GM19238 (cell line): Measurements from ENCODE around the gene SERTAD2.

Experiments
- DNase-seq: peaks from one replicate; pipeline ENCODE4 v3.0.0; 2011; ENCODE audit warnings: low spot score; ENCODE audit not compliant: insufficient read length

Gene SERTAD2

DNA sequence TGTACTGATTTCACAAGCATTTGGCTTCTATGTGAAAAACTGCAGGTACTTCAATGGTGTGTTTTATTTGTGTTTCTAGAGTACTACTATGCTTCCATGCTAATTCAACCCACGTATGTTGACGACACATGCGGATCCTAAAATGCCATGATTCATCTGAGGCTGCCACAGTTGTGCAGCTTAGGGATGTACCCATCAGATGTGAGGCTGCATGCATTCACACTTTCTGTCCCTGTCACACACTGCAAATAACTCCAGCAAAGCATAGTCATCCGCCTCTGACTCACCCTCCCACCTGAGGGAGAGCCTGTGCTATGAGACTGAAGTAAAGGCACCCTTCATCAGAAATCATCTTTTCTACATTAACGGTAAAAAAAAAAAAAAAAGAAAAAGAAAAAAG, 22.1 kb upstream of the SERTAD2 start:
- DNase-seq, result no peak

DNA sequence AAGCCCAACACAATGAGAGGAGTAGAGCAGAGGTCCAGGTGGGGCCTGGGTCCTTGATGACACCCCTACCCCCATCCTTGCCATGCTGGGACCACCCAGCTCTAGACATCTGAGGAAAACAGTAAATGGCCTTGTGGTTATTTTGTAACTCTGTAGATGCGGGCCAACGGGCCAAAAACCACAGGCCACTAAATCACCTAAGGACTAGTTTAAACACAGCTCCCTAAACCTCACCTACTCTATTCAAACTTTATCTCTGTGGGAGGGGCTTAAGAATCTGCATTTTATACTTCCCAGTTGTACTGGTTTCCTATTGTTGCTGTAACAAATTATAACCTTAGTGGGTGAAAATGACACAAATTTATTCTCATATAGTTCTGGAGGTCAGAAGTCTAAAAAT, 19.0 kb upstream of the SERTAD2 start:
- no peak for DNase-seq

DNA sequence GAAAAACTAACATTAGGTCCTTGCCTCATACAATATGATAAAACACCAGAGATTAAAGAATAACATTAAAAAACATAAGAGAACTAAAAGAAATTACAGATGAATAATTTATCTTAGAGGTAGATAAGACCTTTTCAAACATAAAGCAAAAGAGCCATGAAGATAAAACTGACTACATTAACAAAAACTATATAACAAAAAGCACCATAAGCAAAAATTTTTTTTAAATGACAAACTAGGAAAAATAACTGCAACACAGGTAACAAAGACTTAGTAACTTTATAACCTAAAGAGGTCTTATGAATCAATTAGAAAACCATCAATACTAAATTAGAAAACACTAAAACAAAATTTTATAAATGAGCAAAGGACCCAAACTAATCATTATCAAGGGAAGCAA, 16.3 kb upstream of the SERTAD2 start:
- DNase-seq, result no peak

DNA sequence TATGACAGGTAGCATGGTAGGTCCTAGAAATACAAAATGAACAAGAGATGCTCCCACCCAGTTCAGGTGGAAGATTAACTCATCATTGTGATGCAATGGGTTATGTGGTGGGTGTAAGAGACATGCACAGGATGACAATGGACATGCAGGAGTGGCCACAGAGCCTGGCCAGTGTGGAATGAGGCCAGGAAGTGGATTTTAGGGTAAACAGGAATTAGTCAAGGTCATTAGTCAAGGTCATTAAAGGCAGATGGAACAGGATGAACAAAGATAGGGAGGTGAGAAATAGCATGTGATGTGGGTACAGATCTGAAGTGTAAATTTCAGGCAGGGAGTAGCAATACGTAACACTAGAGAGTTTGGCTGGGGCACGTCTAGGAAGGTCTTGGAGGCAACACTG, 15.6 kb upstream of the SERTAD2 start:
- no peak for DNase-seq

DNA sequence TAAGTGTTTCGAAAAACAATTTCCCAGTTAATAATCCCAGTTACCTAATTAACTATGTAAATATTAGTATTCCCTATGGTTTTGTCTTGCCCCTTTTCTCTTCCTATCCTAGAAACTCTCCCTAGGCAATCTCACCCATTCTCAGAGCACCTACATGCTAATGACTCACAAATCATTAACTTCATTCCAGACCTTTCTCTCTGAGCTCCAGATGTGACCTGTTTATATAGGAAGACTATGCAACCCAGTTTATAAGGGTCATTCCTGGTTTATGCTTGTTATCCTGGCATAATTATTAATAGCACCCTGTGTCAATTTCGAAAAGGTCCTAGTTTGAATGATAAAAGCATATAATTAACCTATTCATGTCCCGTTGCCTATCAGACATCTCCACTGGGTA, 14.8 kb upstream of the SERTAD2 start:
- DNase-seq, result no peak

GRCh38 chr2:64667535-64667934, 13.8 kb upstream of the SERTAD2 start:
- no peak for DNase-seq

- DNase-seq, result no peak
Observed at GRCh38 chr2:64666810-64667438, 13.2 kb upstream of the SERTAD2 start.

DNA sequence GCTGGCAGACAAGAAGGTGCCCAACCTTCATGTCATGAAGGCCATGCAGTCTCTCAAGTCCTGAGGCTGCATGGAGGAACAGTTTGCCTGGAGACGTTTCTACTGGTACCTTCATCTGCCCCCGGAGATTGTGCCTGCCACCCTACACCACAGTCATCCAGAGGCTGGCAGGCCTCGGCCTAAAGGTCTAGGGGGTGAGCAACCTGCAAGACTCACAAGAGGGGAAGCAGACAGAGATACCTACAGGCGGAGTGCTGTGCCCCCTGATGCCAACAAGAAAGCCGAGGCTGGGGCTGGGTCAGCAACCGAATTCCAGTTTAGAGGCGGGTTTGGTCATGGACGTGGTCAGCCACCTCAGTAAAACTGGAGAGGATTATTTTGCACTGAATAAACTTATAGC, 12.0 kb upstream of the SERTAD2 start:
- DNase-seq, result no peak

GRCh38 chr2:64663402-64663801, 9.7 kb upstream of the SERTAD2 start:
- DNase-seq, result no peak

DNA sequence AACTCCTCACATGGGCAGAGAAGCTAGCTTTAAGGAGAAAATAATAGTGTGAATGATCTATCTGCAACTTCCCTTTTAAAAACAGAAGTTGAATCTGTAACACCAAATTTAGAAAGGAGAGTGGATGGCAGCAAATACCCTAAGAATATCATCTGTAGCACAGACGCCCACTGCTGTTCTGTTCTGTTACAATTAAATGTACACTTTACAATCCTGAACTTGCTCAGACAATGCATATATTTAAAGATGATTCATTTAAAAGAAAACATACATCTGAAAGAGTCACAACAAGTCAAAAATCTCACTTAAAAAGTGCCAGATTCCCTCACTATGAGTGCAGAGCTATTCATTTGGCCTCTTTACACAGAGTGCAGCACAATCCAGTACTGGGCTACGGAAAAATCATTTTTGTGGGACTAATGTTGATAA, 8.0 kb upstream of the SERTAD2 start:
- DNase-seq, result no peak

- no peak for DNase-seq
Observed at GRCh38 chr2:64659252-64659651, 5.5 kb upstream of the SERTAD2 start.

GRCh38 chr2:64658269-64658668, 4.6 kb upstream of the SERTAD2 start:
- no peak for DNase-seq

GRCh38 chr2:64657411-64657810, 3.7 kb upstream of the SERTAD2 start:
- DNase-seq, result no peak

- DNase-seq, result no peak
Observed at GRCh38 chr2:64656379-64656778, 2.7 kb upstream of the SERTAD2 start.

DNA sequence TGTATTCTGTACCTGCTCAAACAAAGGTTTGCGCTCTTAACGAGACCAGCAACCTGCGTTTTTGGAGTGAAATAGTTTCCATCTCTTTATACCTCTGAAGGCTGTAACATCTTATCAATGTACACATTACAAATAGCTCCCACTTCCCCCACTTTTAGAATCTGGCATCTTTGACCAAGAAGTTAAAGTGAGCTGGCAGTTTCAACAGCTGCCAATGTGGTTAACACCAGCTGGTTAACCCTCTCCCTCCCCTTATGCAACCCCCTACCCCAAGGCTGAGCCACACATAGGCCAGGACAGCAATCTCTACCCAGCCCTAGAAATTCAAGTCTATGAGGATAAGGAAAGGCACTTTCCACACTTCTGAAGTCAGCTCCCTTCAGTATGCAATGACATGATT, 2.2 kb upstream of the SERTAD2 start:
- no peak for DNase-seq

- DNase-seq, result no peak
Observed at GRCh38 chr2:64655018-64655664, 1.4 kb upstream of the SERTAD2 start.

GRCh38 chr2:64654063-64654811, 524 bp upstream of the SERTAD2 start:
- DNase-seq, result no peak

- no peak for DNase-seq
Observed at GRCh38 chr2:64652231-64653108, 1.2 kb downstream of the SERTAD2 start.

DNA sequence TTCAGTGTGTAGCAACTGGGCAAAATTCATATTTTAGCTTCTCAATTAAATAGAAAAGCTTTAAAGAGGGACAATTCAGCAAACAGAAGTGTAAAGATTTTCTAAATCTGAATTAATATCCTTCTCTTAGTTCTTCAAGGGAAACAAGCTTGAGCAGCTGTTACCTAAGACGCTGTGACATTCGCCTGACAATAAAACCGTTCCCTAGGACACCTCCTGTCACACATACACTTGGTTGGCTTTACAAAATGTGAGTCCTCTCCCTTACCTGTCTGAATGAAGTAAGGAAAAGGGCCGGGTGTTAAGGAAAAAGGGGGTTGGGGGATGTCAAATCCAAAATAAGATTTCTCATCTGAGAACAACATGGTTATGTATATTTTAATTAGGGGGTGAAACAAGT, 2.1 kb downstream of the SERTAD2 start:
- DNase-seq, result no peak

DNA sequence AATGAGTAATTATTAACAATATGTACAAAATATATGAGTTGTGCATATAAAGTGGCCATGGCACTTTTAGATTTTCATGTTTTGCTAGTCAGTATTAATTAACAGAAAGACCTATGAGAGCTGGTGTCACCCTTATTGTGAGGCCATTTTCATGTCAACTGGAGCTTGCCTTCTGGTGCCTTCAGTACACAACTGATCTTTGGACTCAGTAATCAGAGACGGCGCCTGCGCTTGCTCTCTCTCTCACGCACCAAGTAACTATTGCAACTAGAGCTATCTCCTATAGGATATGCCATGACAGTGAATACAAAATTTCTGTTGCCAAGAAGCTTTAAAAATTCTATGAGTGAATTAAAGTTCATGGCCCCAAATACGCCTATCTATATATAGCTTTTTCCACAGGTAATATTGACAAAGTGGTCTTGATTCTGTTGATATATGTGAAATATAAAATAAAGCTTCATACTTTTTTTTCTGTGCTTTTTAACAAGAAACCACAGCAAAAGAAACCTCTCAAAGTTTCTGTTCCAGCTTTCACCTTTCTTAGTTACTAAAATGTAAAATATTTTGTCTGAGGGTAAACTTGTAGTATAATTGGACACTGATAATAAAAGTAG, 2.9 kb downstream of the SERTAD2 start:
- DNase-seq, result no peak

DNA sequence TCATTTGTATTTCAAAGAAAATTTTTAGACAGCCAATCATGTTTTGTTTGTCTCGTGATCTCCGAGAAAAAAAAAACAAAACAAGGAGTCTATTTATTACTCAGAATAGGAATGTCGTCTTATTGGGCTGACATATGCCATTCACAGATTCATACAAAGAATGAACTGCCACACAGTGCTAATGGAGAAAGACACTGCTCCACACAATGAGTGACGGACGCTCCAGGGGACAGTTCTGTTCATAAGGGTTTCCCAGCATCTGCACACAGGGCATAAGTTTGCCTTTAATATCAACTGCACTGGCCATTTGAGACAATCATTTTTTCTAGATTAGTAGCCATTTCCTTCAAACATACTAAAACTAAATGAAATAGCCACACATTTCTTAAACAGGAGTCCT, 3.4 kb downstream of the SERTAD2 start:
- no peak for DNase-seq
